H9 (cell line): ENCODE results near the gene GSTK1. TPM values are rescaled to one million over a fixed set of nuclear protein-coding genes. Genes with fewer than 3 reads are reported as not detected.
A peak's percentile ranks its signal among the peaks of the same experiment; 100 is the strongest.
"Not testable (repeated sequence)": the region's sequence is repeated elsewhere in the genome, so short reads cannot be mapped to it uniquely, and the experiment has no call there.

Source experiments
- DNase-seq: peaks from one replicate; pipeline ENCODE4 v3.0.0-alpha.2; 2017
- H2AFZ ChIP-seq: one replicate; pipeline ENCODE4 v1.6.1; 2013; ENCODE audit warnings: mild to moderate bottlenecking, low read length, control low read depth, moderate library complexity
- H2AK5ac ChIP-seq: 2 replicates; pipeline ENCODE4 v1.6.1; 2013; ENCODE audit warnings: low read length, control low read depth, mixed read lengths; ENCODE audit not compliant: insufficient read length
- H2BK120ac ChIP-seq: one replicate; pipeline ENCODE4 v1.6.1; 2013; ENCODE audit warnings: low read depth, mild to moderate bottlenecking, low read length, control low read depth, inconsistent platforms; ENCODE audit not compliant: poor library complexity, severe bottlenecking
- H2BK12ac ChIP-seq: 2 replicates; pipeline ENCODE4 v1.6.1; 2013; ENCODE audit warnings: low read length, control low read depth, mixed read lengths, low read depth; ENCODE audit not compliant: insufficient read length
- H2BK15ac ChIP-seq: 2 replicates; pipeline ENCODE4 v1.6.1; 2013; ENCODE audit warnings: low read depth, low read length, control low read depth
- H2BK20ac ChIP-seq: one replicate; pipeline ENCODE4 v1.6.1; 2013; ENCODE audit warnings: low read depth, mild to moderate bottlenecking, low read length, control low read depth, inconsistent platforms; ENCODE audit not compliant: poor library complexity, severe bottlenecking
- H2BK5ac ChIP-seq: 2 replicates; pipeline ENCODE4 v1.6.1; 2013; ENCODE audit warnings: low read length, control low read depth, mixed read lengths; ENCODE audit not compliant: insufficient read length
- H3K14ac ChIP-seq: 2 replicates; pipeline ENCODE4 v1.6.1; 2013; ENCODE audit warnings: low read length, control low read depth; ENCODE audit not compliant: insufficient read depth
- H3K18ac ChIP-seq: 2 replicates; pipeline ENCODE4 v1.6.1; 2013; ENCODE audit warnings: low read depth, mild to moderate bottlenecking, mixed read lengths, low read length, control low read depth; ENCODE audit not compliant: insufficient read length
- H3K23ac ChIP-seq: 2 replicates; pipeline ENCODE4 v1.6.1; 2013; ENCODE audit warnings: low read length, control low read depth, mixed read lengths, low read depth; ENCODE audit not compliant: insufficient read length
- H3K23me2 ChIP-seq: 2 replicates; pipeline ENCODE4 v1.6.1; 2013; ENCODE audit warnings: low read depth, mild to moderate bottlenecking, mixed read lengths, low read length, control low read depth; ENCODE audit not compliant: insufficient read length, poor library complexity, severe bottlenecking
- H3K27ac ChIP-seq: 2 replicates; pipeline ENCODE4 v1.5.1; 2013; ENCODE audit warnings: low read length, control low read depth, mixed read lengths, low read depth; ENCODE audit not compliant: insufficient read length
- H3K27me3 ChIP-seq: 2 replicates; pipeline ENCODE4 v1.6.1; 2013; ENCODE audit warnings: low read length, control low read depth, inconsistent platforms; ENCODE audit not compliant: insufficient read depth
- H3K4ac ChIP-seq: 2 replicates; pipeline ENCODE4 v1.6.1; 2013; ENCODE audit warnings: low read depth, mild to moderate bottlenecking, control low read depth, inconsistent platforms, low read length, moderate library complexity
- H3K4me1 ChIP-seq: 2 replicates; pipeline ENCODE4 v1.6.1; 2013; ENCODE audit warnings: low read length, control low read depth, inconsistent platforms; ENCODE audit not compliant: insufficient read depth
- H3K4me2 ChIP-seq: 2 replicates; pipeline ENCODE4 v1.6.1; 2013; ENCODE audit warnings: low read length, control low read depth, mixed read lengths; ENCODE audit not compliant: insufficient read length, insufficient read depth
- H3K56ac ChIP-seq: 2 replicates; pipeline ENCODE4 v1.6.1; 2013; ENCODE audit warnings: low read depth, mild to moderate bottlenecking, mixed read lengths, low read length, control low read depth; ENCODE audit not compliant: insufficient read length
- H3K79me1 ChIP-seq: 2 replicates; pipeline ENCODE4 v1.6.1; 2013; ENCODE audit warnings: low read depth, mild to moderate bottlenecking, moderate library complexity, low read length, control low read depth, inconsistent platforms; ENCODE audit not compliant: insufficient read depth, poor library complexity, severe bottlenecking
- H3K79me2 ChIP-seq: 2 replicates; pipeline ENCODE4 v1.6.1; 2013; ENCODE audit warnings: low read length, control low read depth, inconsistent platforms; ENCODE audit not compliant: insufficient read depth
- H3K9ac ChIP-seq: 2 replicates; pipeline ENCODE4 v1.6.1; 2013; ENCODE audit warnings: low read length, control low read depth, mixed read lengths; ENCODE audit not compliant: insufficient read length; ENCODE audit errors: extremely low read depth
- H3K9me3 ChIP-seq: one replicate; pipeline ENCODE4 v1.6.1; 2013; ENCODE audit warnings: low read depth, low read length, inconsistent platforms; ENCODE audit not compliant: control insufficient read depth
- H3T11ph ChIP-seq: one replicate; pipeline ENCODE4 v1.6.1; 2013; ENCODE audit warnings: mild to moderate bottlenecking, low read length, control low read depth, inconsistent platforms
- H4K20me1 ChIP-seq: one replicate; pipeline ENCODE4 v1.6.1; 2013; ENCODE audit not compliant: control insufficient read depth, insufficient read length, insufficient read depth
- H4K5ac ChIP-seq: 2 replicates; pipeline ENCODE4 v1.6.1; 2013; ENCODE audit warnings: low read depth, mild to moderate bottlenecking, mixed read lengths, low read length, control low read depth; ENCODE audit not compliant: insufficient read length
- H4K8ac ChIP-seq: replicated peaks from 2 replicates; pipeline ENCODE4 v1.6.1; 2013; ENCODE audit warnings: low read length, control low read depth, mixed read lengths, low read depth; ENCODE audit not compliant: insufficient read length
- H4K91ac ChIP-seq: 2 replicates; pipeline ENCODE4 v1.6.1; 2013; ENCODE audit warnings: low read depth, mild to moderate bottlenecking, moderate library complexity, mixed read lengths, low read length, control low read depth; ENCODE audit not compliant: insufficient read length
- H3K27ac Mint-ChIP-seq, 3 experiments: 2 replicates in 2 of 3; 3 replicates in 1 of 3; pipeline ENCODE4 v1.8.0; 2020 to 2021; ENCODE audit warnings: mixed read lengths in 3 of 3, mild to moderate bottlenecking in 1 of 3, moderate library complexity in 1 of 3
- H3K27me3 Mint-ChIP-seq: 2 replicates; pipeline ENCODE4 v1.8.0; 2021; ENCODE audit warnings: low read depth, mild to moderate bottlenecking, moderate library complexity, mixed read lengths
- H3K36me3 Mint-ChIP-seq, 3 experiments: 2 replicates in 2 of 3; 3 replicates in 1 of 3; pipeline ENCODE4 v1.8.0; 2020 to 2021; ENCODE audit warnings: low read depth in 3 of 3, mixed read lengths in 3 of 3; ENCODE audit not compliant: insufficient read depth in 1 of 3
- H3K4me1 Mint-ChIP-seq, 2 experiments: 2 replicates each; pipeline ENCODE4 v1.8.0; 2020; ENCODE audit warnings: mixed read lengths in 2 of 2
- H3K4me3 Mint-ChIP-seq, 2 experiments: 2 replicates in 1 of 2; 3 replicates in 1 of 2; pipeline ENCODE4 v1.8.0; 2020 to 2021; ENCODE audit warnings: mild to moderate bottlenecking in 2 of 2, mixed read lengths in 2 of 2, moderate library complexity in 1 of 2
- H3K9me3 Mint-ChIP-seq, 2 experiments: 2 replicates in 1 of 2; 3 replicates in 1 of 2; pipeline ENCODE4 v1.8.0; 2020; ENCODE audit warnings: mild to moderate bottlenecking in 2 of 2, mixed read lengths in 2 of 2, moderate library complexity in 1 of 2
- CTCF ChIP-seq: fragments of 200-600 bp; sonication (generic); conservative IDR thresholded peaks from 3 replicates; pipeline ENCODE4 v1.8.0; 2021; ENCODE audit warnings: antibody characterized with exemption, mild to moderate bottlenecking
- WGBS: extraction: QIAGEN DNeasy Blood & Tissue Kit; methylation state at CpG from one replicate; pipeline ENCODE4 v1.1.7; 2013; ENCODE audit warnings: missing lambda C conversion rate, low lambda C conversion rate, mixed read lengths; ENCODE audit not compliant: insufficient read length; ENCODE audit errors: extremely low coverage; 5-methylcytosine and 5-hydroxymethylcytosine counted together
- total RNA-seq: library from RNA; stranded (reverse); gene quantifications from 2 replicates; pipeline ENCODE4 v1.2.1, GENCODE V29; 2021

The GSTK1 gene
- total RNA-seq, 1 experiment from 2014 or later: 36.1 TPM

GRCh38 chr7:143261901-143262300, 1.3 kb upstream of the GSTK1 start:
- H4K8ac ChIP-seq: no peak overlapping the region
- H2BK15ac ChIP-seq: no peak overlapping the region
- no peaks in the 10 kb centered on the region; a peak in 3 of 7 replicates for H3K36me3 Mint-ChIP-seq
- H3K27ac ChIP-seq: no peak overlapping the region
- H4K5ac ChIP-seq: no peak overlapping the region
- no peaks in the 10 kb centered on the region for H3K79me2 ChIP-seq
- no peak overlapping the region for H2AFZ ChIP-seq
- H3K23me2 ChIP-seq: peaks cover 10% of the 10 kb centered on the region
- no peak overlapping the region for H3K4ac ChIP-seq
- no peaks in the 10 kb centered on the region for H3K27me3 ChIP-seq
- no peak overlapping the region for H2BK120ac ChIP-seq
- no peak overlapping the region for H4K91ac ChIP-seq
- no peak overlapping the region for H3K56ac ChIP-seq
- no peak for TF ChIP-seq CTCF
- H3K23ac ChIP-seq: no peak overlapping the region
- no peak overlapping the region for H2BK12ac ChIP-seq
- H3K4me1 Mint-ChIP-seq: peaks cover 10 to 13% of the 10 kb centered on the region in 2 experiments
- DNase-seq: no peak
- peaks cover 13% of the 10 kb centered on the region for H3K27me3 Mint-ChIP-seq
- no CpG with 5 or more reads among the region's 1 CpG for WGBS
- no peak overlapping the region for H2BK5ac ChIP-seq
- H4K20me1 ChIP-seq: no peaks in the 10 kb centered on the region
- H3K14ac ChIP-seq: no peak overlapping the region
- no peaks in the 10 kb centered on the region; the same call in 1 of the 2 replicates for H3K4me1 ChIP-seq
- no peaks in the 10 kb centered on the region for H3K9me3 ChIP-seq
- peak overlapping the region in 1 of 2 experiments; percentile 42; a peak in 1 of 5 replicates for H3K4me3 Mint-ChIP-seq
- no peak overlapping the region for H2BK20ac ChIP-seq
- H3K4me2 ChIP-seq: no peak overlapping the region
- H3K9me3 Mint-ChIP-seq: peaks cover 0 to 2% of the 10 kb centered on the region in 2 experiments; a peak in 1 of 5 replicates
- H3K18ac ChIP-seq: no peak overlapping the region
- H2AK5ac ChIP-seq: no peak overlapping the region
- H3K79me1 ChIP-seq: no peaks in the 10 kb centered on the region
- H3T11ph ChIP-seq: no peak overlapping the region
- H3K27ac Mint-ChIP-seq: no peak overlapping the region
- H3K9ac ChIP-seq: no peak overlapping the region

GRCh38 chr7:143264196-143264568, 941 bp downstream of the GSTK1 start:
- not testable (repeated sequence) for H3K4me1 ChIP-seq, H3K9me3 Mint-ChIP-seq, H4K5ac ChIP-seq, H3K18ac ChIP-seq, H2BK120ac ChIP-seq, H2BK15ac ChIP-seq, H3K79me1 ChIP-seq, H3K27ac ChIP-seq, H3K9me3 ChIP-seq, DNase-seq, H2BK20ac ChIP-seq, H2BK5ac ChIP-seq, H2BK12ac ChIP-seq, H3K23ac ChIP-seq, H3K4ac ChIP-seq, H2AFZ ChIP-seq, H4K20me1 ChIP-seq, H3K56ac ChIP-seq, H4K91ac ChIP-seq, H4K8ac ChIP-seq, H3K79me2 ChIP-seq, H3K27me3 ChIP-seq, H3T11ph ChIP-seq, H3K23me2 ChIP-seq, H2AK5ac ChIP-seq
- Histone ChIP-seq H3K9ac (peak overlapping the region; percentile 59), H3K14ac (peak overlapping the region; percentile 52; the same call in 1 of the 2 replicates), H3K4me2 (peak overlapping the region; percentile 98)
- WGBS: no CpG with 5 or more reads among the region's 15 CpGs
- Mint-ChIP-seq H3K27ac (0 out of 7 replicates have a peak overlapping the region, but pooled peaks of 1 of the 3 experiments have one; percentile 34), H3K36me3 (peaks cover 0 to 10% (median 10%) of the 10 kb centered on the region in 3 experiments; a peak in 5 of 7 replicates), H3K27me3 (peaks cover 13% of the 10 kb centered on the region), H3K4me3 (peak overlapping the region; percentile 87 to 88), H3K4me1 (peaks cover 10 to 13% of the 10 kb centered on the region in 2 experiments)
